Gastroesophageal sphincter (tissue), 3 donors: ENCODE measurements around the gene MEMO1.

Source experiments
- EP300 ChIP-seq: sonication (generic); formaldehyde crosslinking; IDR thresholded peaks from one replicate; pipeline ENCODE4 v1.6.1; 2017; ENCODE audit warnings: antibody characterized with exemption, mild to moderate bottlenecking
- POLR2A ChIP-seq, 2 donors: fragments of 450-650 bp; IDR thresholded peaks; one replicate each; pipeline ENCODE4 v1.6.1; 2017; ENCODE audit warnings: antibody characterized with exemption in 2 of 2, mild to moderate bottlenecking in 2 of 2, moderate library complexity in 1 of 2
- POLR2AphosphoS5 ChIP-seq: sonication (generic); formaldehyde crosslinking; IDR thresholded peaks from one replicate; pipeline ENCODE4 v1.6.1; 2017; ENCODE audit warnings: antibody characterized with exemption
- TF ChIP-seq, protein P1 (sequence below), 4 experiments: fragments of 200-600 bp in 2 of 4; fragments of 450-650 bp in 2 of 4; sonication (generic) in 1 of 4; IDR thresholded peaks; one replicate each; pipeline ENCODE4 v1.5.1; 2017 to 2019; ENCODE audit warnings: antibody characterized with exemption in 4 of 4, mild to moderate bottlenecking in 2 of 4, moderate library complexity in 2 of 4

DNA sequence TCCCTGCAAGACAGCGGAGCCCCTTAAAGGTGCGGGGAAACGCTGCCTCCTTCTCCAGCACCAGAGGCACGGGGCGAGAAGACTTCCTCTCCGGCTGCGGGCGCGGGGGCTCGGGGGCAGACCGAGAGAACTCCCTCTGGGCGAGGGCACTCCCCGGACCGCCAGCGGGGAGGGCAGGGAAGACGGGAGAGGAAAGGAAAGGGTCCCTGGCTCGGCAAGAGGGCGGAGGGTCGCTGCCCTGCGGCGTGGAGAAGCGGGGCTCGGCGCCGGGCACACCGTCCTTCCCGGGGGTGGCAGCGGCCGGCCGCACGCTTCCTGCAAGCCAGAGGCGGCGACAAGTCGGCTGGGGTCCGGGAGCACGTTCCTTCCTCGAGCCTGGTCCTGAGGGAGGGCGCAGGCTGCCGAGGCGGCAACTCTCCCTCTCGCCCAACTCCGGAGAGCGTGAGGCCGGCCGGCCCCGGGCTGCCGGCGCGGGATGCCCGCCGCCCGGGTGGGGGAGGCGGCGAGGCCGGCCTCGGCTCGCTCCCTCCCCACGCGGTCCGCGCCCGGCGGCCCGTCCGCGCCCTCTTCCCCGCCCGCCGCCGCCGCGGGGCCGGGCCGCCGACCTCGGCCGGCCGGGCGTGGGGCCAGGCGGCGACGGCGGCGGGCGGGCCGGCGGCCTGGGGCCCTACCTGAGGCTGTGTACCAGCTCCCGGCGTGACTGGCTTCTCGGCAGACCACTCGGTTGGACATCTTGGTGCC lies 1.1 kb downstream of the MEMO1 start:
- TF ChIP-seq, protein P1, sequence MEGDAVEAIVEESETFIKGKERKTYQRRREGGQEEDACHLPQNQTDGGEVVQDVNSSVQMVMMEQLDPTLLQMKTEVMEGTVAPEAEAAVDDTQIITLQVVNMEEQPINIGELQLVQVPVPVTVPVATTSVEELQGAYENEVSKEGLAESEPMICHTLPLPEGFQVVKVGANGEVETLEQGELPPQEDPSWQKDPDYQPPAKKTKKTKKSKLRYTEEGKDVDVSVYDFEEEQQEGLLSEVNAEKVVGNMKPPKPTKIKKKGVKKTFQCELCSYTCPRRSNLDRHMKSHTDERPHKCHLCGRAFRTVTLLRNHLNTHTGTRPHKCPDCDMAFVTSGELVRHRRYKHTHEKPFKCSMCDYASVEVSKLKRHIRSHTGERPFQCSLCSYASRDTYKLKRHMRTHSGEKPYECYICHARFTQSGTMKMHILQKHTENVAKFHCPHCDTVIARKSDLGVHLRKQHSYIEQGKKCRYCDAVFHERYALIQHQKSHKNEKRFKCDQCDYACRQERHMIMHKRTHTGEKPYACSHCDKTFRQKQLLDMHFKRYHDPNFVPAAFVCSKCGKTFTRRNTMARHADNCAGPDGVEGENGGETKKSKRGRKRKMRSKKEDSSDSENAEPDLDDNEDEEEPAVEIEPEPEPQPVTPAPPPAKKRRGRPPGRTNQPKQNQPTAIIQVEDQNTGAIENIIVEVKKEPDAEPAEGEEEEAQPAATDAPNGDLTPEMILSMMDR (IDR thresholded peaks at IDR 0.05) = no peak
- TF ChIP-seq POLR2A (IDR thresholded peaks at IDR 0.05) (peak in 1 of 2 donors; percentile 13), POLR2AphosphoS5 (no peak), EP300 (no peak)
